Progenitor cell of endocrine pancreas (in vitro differentiated cells): ENCODE results near the gene SIRT7. TPM values are rescaled to one million over a fixed set of nuclear protein-coding genes. Genes with fewer than 3 reads are reported as not detected.

Experiments used
- DNase-seq: peaks from one replicate; pipeline ENCODE4 v3.0.0; 2021; ENCODE audit warnings: low spot score; ENCODE audit not compliant: unreplicated experiment
- H3K27ac Mint-ChIP-seq: 2 replicates; pipeline ENCODE4 v1.8.0; 2021; ENCODE audit warnings: mild to moderate bottlenecking, moderate library complexity, mixed read lengths
- H3K27me3 Mint-ChIP-seq: 2 replicates; pipeline ENCODE4 v1.8.0; 2021; ENCODE audit warnings: mixed read lengths
- H3K36me3 Mint-ChIP-seq: 2 replicates; pipeline ENCODE4 v1.8.0; 2022; ENCODE audit warnings: mixed read lengths; ENCODE audit not compliant: insufficient read depth
- H3K4me1 Mint-ChIP-seq: 2 replicates; pipeline ENCODE4 v1.8.0; 2021; ENCODE audit warnings: low read depth, mixed read lengths
- H3K4me3 Mint-ChIP-seq: 2 replicates; pipeline ENCODE4 v1.8.0; 2021; ENCODE audit warnings: low read depth, mild to moderate bottlenecking, moderate library complexity, mixed read lengths
- H3K9me3 Mint-ChIP-seq: 2 replicates; pipeline ENCODE4 v1.8.0; 2021; ENCODE audit warnings: low read depth, mixed read lengths
- total RNA-seq: library from RNA; stranded (reverse); gene quantifications from 2 replicates; pipeline ENCODE4 v1.2.1, GENCODE V29; 2021
- TF ChIP-seq, protein P1 (sequence below): fragments of 200-600 bp; sonication (generic); IDR thresholded peaks from one replicate; pipeline ENCODE4 v1.5.0; 2021; ENCODE audit warnings: antibody characterized with exemption, mild to moderate bottlenecking; ENCODE audit not compliant: unreplicated experiment

The SIRT7 gene
- total RNA-seq, 1 donor from 2014 or later, result 34.0 TPM

DNA sequence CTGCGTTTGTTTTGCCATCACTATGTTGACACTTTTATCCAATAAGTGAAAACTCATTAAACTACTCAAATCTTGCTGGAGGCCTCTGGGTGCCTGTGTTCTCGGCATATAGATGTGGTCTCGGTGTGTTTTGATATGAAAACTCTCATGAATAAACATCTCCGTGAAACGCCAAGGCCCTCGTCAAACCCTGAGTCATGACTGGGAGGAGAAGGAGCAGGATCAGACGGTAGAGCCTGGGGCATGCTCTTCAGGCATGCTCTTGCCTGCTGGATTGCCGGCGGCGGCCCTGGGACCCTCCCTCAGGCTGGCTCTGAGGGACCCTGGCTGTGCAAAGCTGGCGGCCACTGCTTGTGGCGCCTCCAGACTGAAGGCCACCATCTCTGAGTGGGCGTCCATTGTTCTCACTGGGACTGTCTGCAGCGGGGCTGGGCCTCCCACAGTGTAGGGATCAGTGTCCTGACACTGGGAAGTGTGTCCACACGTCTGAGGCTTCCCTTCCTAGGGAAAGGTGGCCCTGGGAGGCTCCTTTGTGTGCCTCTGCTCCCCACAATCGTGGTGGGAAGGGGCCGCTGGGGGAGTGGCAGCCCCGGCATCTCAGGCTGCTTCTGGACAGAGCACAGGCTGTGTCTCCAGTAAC, 17.7 kb downstream of the SIRT7 start:
- H3K4me1 Mint-ChIP-seq, result no peaks in the 10 kb centered on the region
- peaks cover 9% of the 10 kb centered on the region for H3K27me3 Mint-ChIP-seq
- no peak overlapping the region for H3K4me3 Mint-ChIP-seq
- DNase-seq, result no peak
- H3K36me3 Mint-ChIP-seq, result peaks cover 17% of the 10 kb centered on the region
- H3K9me3 Mint-ChIP-seq, result no peaks in the 10 kb centered on the region
- H3K27ac Mint-ChIP-seq, result no peak overlapping the region
- TF ChIP-seq, protein P1, sequence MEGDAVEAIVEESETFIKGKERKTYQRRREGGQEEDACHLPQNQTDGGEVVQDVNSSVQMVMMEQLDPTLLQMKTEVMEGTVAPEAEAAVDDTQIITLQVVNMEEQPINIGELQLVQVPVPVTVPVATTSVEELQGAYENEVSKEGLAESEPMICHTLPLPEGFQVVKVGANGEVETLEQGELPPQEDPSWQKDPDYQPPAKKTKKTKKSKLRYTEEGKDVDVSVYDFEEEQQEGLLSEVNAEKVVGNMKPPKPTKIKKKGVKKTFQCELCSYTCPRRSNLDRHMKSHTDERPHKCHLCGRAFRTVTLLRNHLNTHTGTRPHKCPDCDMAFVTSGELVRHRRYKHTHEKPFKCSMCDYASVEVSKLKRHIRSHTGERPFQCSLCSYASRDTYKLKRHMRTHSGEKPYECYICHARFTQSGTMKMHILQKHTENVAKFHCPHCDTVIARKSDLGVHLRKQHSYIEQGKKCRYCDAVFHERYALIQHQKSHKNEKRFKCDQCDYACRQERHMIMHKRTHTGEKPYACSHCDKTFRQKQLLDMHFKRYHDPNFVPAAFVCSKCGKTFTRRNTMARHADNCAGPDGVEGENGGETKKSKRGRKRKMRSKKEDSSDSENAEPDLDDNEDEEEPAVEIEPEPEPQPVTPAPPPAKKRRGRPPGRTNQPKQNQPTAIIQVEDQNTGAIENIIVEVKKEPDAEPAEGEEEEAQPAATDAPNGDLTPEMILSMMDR, result no peak

DNA sequence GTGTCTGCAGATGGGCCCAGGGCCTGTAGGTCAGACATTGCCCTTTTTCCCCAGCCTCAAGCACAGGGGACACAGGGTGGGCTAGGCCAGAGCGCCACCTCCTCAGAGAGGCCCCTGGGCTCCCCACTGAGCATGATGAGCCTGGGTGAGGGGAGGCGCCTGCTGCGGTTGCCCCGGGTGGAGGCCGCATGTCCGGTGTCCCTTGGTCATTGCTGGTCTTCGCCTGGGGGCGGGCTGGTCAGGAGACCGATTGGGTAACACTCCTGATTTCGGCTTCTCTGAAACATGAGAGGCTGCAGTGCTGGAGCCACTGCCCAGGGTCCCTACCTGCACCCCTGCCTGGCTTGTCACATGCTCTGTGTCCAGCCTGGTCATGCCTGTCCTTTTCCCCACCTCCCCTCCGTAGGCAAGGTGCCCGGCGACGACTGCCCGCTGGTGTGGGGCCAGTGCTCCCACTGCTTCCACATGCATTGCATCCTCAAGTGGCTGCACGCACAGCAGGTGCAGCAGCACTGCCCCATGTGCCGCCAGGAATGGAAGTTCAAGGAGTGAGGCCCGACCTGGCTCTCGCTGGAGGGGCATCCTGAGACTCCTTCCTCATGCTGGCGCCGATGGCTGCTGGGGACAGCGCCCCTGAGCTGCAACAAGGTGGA, 18.3 kb downstream of the SIRT7 start:
- no peak for DNase-seq
- H3K4me1 Mint-ChIP-seq, result no peaks in the 10 kb centered on the region
- H3K4me3 Mint-ChIP-seq, result no peak overlapping the region
- TF ChIP-seq, protein P1, result no peak
- peak overlapping the region; percentile 49 for H3K27ac Mint-ChIP-seq
- H3K27me3 Mint-ChIP-seq, result peaks cover 9% of the 10 kb centered on the region
- H3K9me3 Mint-ChIP-seq, result no peaks in the 10 kb centered on the region
- H3K36me3 Mint-ChIP-seq, result peaks cover 18% of the 10 kb centered on the region

- TF ChIP-seq, protein P1, result no peak
- Mint-ChIP-seq H3K4me3 (no peak overlapping the region), H3K27me3 (peaks cover 9% of the 10 kb centered on the region), H3K4me1 (no peaks in the 10 kb centered on the region), H3K27ac (no peak overlapping the region), H3K9me3 (no peaks in the 10 kb centered on the region), H3K36me3 (peaks cover 17% of the 10 kb centered on the region)
- DNase-seq, result no peak
Observed at GRCh38 chr17:81898885-81899284, 19.1 kb downstream of the SIRT7 start.

GRCh38 chr17:81898029-81898866, 19.7 kb downstream of the SIRT7 start:
- TF ChIP-seq, protein P1, result no peak
- Mint-ChIP-seq H3K27ac (no peak overlapping the region), H3K27me3 (peaks cover 9% of the 10 kb centered on the region), H3K4me1 (no peaks in the 10 kb centered on the region), H3K9me3 (no peaks in the 10 kb centered on the region), H3K36me3 (peaks cover 16% of the 10 kb centered on the region), H3K4me3 (no peak overlapping the region)
- no peak for DNase-seq

DNA sequence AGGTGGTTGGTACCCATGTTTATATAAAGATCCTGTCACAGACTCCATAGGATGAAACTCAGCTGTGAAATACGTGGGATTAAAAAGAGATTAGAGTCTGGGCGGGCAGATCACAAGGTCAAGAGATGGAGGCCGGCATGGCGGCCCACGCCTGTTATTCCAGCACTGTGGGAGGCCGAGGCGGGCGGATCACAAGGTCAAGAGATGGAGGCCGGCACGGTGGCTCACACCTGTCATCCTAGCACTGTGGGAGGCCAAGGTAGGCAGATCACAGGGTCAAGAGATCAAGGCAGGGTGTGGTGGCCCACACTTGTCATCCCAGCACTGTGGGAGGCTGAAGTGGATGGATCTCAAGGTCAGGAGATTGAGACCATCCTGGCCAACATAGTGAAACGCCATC, 22.6 kb downstream of the SIRT7 start:
- Mint-ChIP-seq H3K36me3 (peaks cover 12% of the 10 kb centered on the region), H3K9me3 (no peaks in the 10 kb centered on the region), H3K4me1 (peaks cover 2% of the 10 kb centered on the region), H3K27me3 (no peaks in the 10 kb centered on the region), H3K27ac (no peak overlapping the region), H3K4me3 (no peak overlapping the region)
- TF ChIP-seq, protein P1, result no peak
- DNase-seq, result no peak
